AG04449 (cell line): ENCODE results near the gene WDR48.

ENCODE experiments used
- CTCF ChIA-PET: fragments of 350-600 bp; formaldehyde crosslinking; extraction: SDS; loops from one replicate; lab custom pipeline; 2021; ENCODE audit warnings: antibody characterized with exemption; lab: Yijun Ruan, JAX
- POLR2A ChIA-PET: fragments of 400-600, 350-600 bp; formaldehyde crosslinking; extraction: SDS; loops from one replicate; lab custom pipeline; 2020; ENCODE audit warnings: antibody characterized with exemption, inconsistent platforms; lab: Yijun Ruan, JAX
- DNase-seq: peaks from one replicate; pipeline ENCODE4 v3.0.0-alpha.2; 2010; ENCODE audit warnings: low read depth, low spot score
- H3K4me3 ChIP-seq: 2 replicates; pipeline ENCODE4 v1.5.1; 2011; ENCODE audit warnings: low read depth, mild to moderate bottlenecking, control low read depth, low read length
- TF ChIP-seq, protein P1 (sequence below): IDR thresholded peaks from one replicate; pipeline ENCODE4 v1.5.1; 2011; ENCODE audit warnings: mild to moderate bottlenecking, moderate library complexity, low read length, control low read depth, inconsistent platforms; ENCODE audit not compliant: insufficient read depth; ENCODE audit errors: missing control alignments

WDR48 gene

GRCh38 chr3:39105687-39106063 is 53.9 kb downstream of the WDR48 start:
- CTCF ChIA-PET, result interaction anchor here (0.8 to 5.1 kb wide), 11 partner anchors 9 to 186 kb away, joined by 3 to 41 read pairs (median 5); partner anchors contain the start of gene XIRP1
- POLR2A ChIA-PET, result interaction anchor here (0.9 to 1.2 kb wide), 2 partner anchors 41 to 62 kb away, joined by 4 to 5 read pairs; no protein-coding TSS in a partner anchor
- TF ChIP-seq, protein P1, sequence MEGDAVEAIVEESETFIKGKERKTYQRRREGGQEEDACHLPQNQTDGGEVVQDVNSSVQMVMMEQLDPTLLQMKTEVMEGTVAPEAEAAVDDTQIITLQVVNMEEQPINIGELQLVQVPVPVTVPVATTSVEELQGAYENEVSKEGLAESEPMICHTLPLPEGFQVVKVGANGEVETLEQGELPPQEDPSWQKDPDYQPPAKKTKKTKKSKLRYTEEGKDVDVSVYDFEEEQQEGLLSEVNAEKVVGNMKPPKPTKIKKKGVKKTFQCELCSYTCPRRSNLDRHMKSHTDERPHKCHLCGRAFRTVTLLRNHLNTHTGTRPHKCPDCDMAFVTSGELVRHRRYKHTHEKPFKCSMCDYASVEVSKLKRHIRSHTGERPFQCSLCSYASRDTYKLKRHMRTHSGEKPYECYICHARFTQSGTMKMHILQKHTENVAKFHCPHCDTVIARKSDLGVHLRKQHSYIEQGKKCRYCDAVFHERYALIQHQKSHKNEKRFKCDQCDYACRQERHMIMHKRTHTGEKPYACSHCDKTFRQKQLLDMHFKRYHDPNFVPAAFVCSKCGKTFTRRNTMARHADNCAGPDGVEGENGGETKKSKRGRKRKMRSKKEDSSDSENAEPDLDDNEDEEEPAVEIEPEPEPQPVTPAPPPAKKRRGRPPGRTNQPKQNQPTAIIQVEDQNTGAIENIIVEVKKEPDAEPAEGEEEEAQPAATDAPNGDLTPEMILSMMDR, result no peak
- peak overlapping the region; percentile 89 for H3K4me3 ChIP-seq
- DNase-seq, result no peak

DNA sequence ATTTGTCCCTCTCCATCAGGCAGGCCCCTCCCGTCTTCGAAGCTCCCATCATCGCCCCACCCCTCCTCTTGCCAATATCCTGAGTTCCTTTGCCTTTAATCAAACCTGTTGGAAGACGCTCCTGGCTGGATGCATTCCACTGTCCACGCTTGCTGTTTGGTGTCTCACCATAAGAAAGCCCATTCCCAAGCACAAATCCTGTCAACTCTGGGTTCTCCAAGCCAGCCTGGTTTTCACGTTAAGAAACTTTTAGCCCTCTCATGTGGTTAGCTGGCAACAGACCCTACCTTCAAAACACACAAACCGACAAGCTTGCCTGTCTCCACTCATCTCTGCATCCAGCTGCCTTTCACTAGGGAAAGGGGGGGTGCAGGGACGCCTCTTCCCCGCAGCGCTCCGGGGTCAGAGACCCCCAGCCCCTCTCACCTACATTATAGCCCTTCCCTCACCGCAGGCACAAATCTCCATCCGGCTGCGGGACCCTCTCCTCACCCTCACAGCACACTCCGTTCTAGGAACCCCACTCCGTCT is 54.5 kb downstream of the WDR48 start:
- ChIA-PET POLR2A (interaction anchor here (0.9 to 1.2 kb wide), 2 partner anchors 41 to 61 kb away, joined by 4 to 5 read pairs; no protein-coding TSS in a partner anchor), CTCF (interaction anchor here (0.8 to 5.1 kb wide), 10 partner anchors 9 to 185 kb away, joined by 3 to 41 read pairs (median 5); partner anchors contain the start of gene XIRP1)
- H3K4me3 ChIP-seq, result peak overlapping the region; percentile 89
- DNase-seq, result no peak
- TF ChIP-seq, protein P1, result no peak

DNA sequence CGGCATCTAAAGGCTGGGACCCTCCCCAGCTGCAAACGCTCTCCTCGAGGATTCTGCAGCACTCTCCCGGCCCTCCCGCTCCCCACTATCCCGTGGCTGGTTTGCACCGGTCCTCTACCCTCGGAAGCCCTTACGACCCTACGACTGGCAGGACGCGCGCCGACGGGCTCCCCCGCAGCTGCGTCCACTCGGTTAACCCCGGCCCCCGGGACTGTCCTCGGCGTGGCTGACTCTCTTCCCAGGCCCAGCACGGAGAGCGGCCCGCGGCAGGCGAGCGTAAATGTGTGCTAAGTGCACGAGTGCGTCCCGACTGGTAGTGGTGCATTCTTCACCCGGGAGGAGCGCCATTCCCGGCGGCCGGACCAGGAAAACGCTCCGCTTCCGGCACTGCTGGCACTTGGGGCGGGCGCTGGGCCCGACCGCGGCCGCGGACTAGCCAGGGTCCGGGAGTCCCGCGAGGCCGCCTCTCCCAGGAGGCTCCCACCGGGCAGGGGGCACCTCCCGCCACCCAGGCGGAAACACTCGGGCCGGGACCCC is 55.1 kb downstream of the WDR48 start:
- peak overlapping the region; percentile 89 for H3K4me3 ChIP-seq
- POLR2A ChIA-PET, result interaction anchor here (1.2 to 1.4 kb wide), 2 partner anchors 40 kb away, joined by 5 to 12 read pairs; no protein-coding TSS in a partner anchor
- CTCF ChIA-PET, result interaction anchor here (0.8 to 5.1 kb wide), 8 partner anchors 9 to 185 kb away, joined by 3 to 41 read pairs (median 4); no protein-coding TSS in a partner anchor
- TF ChIP-seq, protein P1, result peak; percentile 1
- no peak for DNase-seq

DNA sequence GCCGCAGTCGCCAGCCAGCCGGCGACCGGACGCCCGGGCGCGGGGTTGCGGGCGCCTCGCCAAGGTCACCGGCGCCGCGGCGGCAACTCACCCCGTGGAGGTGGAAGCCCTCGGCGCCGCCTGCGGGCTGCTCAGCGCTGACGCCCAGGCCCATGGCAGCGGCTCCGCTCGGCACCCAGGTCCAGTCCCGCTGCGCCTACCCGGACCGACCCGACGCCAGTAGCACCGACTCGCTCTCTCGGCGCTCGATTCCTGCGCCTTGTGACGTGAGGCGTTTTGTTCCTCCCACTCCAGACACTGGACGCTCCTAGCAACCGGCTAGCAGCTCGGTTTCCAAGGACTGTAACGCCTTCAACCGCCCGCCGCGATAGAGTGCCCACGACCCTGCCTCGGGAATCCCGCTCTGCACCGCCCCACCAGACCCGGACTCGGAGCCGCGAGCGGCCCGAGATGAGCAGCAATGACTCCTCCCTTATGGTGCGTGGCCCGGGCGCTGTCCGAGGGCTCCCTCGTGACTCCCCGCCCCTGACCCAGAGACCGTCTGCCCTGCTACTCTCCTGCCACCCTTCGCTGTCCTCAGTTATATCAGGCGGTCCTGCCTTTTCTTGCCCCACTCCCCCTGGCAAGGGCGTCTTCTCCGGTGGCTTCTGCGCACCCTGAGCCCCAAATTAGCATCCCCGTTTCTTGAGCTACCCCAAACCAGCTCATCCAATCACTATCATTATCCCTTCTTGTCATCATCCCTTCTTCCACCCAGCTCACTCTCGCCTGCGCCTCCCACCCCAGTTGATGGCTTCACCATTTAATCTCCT is 55.8 kb downstream of the WDR48 start, which contains the start of the genes GORASP1 and TTC21A:
Gene GORASP1 (minus strand): TSS at position 240 of the 812 bp plus-strand sequence. CDS start 86 bp downstream, at position 154.
Gene TTC21A (plus strand): TSS at position 293 of the 812 bp plus-strand sequence. CDS start 158 bp downstream, at position 451.
- no peak for DNase-seq
- POLR2A ChIA-PET, result interaction anchor here (0.8 to 1.4 kb wide), 3 partner anchors 39 to 68 kb away, joined by 3 to 12 read pairs (median 9); no protein-coding TSS in a partner anchor
- H3K4me3 ChIP-seq, result peak within 1 kb of the TSS; percentile 89
- CTCF ChIA-PET, result interaction anchor here (0.8 to 5.1 kb wide), 12 partner anchors 8 to 184 kb away, joined by 3 to 41 read pairs (median 4); no protein-coding TSS in a partner anchor
- TF ChIP-seq, protein P1, result no peak

DNA sequence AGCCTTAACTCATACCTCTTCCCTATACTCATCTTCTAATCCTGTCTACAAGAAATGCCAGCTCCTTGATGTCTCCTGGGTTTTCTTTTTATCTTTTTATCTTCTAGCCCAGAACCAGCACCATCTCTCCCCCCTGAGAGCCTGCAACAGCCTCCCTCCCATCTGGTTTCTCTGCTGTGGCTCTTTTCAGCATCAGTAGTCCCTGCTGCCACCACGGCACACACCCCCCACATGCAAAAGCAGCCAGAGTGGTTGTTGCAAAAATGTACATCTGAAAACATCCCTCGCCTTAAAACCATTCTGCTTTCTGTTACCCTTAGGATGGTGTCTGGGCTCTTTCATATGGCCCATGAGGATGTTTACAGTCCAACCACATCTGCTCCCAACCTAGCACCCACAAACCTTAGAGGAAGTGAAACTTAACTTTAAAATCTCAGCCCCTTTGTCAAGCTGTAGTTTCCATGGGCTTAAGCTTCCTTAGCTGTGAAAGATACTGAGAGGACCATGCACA is 56.4 kb downstream of the WDR48 start:
- TF ChIP-seq, protein P1, result no peak
- POLR2A ChIA-PET, result interaction anchor here (0.8 to 1.4 kb wide), 3 partner anchors 39 to 67 kb away, joined by 3 to 12 read pairs (median 9); no protein-coding TSS in a partner anchor
- peak overlapping the region; percentile 89 for H3K4me3 ChIP-seq
- CTCF ChIA-PET, result interaction anchor here (0.8 to 5.1 kb wide), 11 partner anchors 8 to 183 kb away, joined by 3 to 41 read pairs (median 4); no protein-coding TSS in a partner anchor
- no peak for DNase-seq
